ENCODE measurements around the gene CTPS2. TPM values are rescaled to one million over a fixed set of nuclear protein-coding genes. Genes with fewer than 3 reads are reported as not detected.

The CTPS2 gene
- total and polyA plus RNA-seq, 2 experiments from 2014 or later, result 10.4 to 35.5 TPM

DNA sequence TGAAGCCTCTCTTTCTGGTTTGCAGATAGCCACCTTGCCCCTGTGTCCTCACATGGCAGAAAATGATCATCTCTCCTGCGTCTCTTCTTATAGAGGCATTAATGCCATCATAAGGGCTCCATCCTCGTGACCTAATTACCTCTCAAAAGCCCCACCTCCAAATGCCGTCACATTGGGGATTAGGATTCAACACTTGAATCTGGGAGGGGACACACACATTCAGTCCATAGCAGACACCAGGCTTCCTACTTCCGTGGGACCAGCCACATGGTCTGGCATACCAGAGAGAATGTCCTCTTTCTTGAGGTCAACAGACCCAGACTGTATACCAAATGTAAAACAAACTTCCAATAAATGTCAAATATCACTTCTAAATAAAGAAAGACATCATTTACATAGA lies 144.8 kb downstream of the CTPS2 start:
- Histone ChIP-seq H3K4me3 (no peak overlapping the region), H3F3A (replicated peaks; ENCODE audit: low read depth) (no peaks in the 10 kb centered on the region), H3K4me2 (no peak overlapping the region), H4K20me1 (replicated peaks; ENCODE audit: insufficient read depth) (no peaks in the 10 kb centered on the region), H3K4me1 (ENCODE audit: insufficient read depth) (no peaks in the 10 kb centered on the region), H3K79me2 (replicated peaks; ENCODE audit: insufficient read depth) (no peaks in the 10 kb centered on the region), H2AFZ (no peak overlapping the region), H3K9me2 (ENCODE audit: insufficient read depth) (no peaks in the 10 kb centered on the region), H3K27me3 (ENCODE audit: insufficient read depth) (no peaks in the 10 kb centered on the region), H3K36me3 (ENCODE audit: insufficient read depth) (no peaks in the 10 kb centered on the region), H3K27ac (ENCODE audit: low read depth) (no peak overlapping the region)
- DNase-seq (ENCODE audit: low spot score), result no peak
- Mint-ChIP-seq H3K9me3 (no peaks in the 10 kb centered on the region), H3K27me3 (ENCODE audit: insufficient read depth, low read depth, poor library complexity) (peaks cover 2% of the 10 kb centered on the region), H3K27ac (no peak overlapping the region), H3K4me3 (no peak overlapping the region), H3K36me3 (ENCODE audit: low read depth) (no peaks in the 10 kb centered on the region; the same call in 2 of the 3 replicates), H3K4me1 (no peaks in the 10 kb centered on the region; the same call in 2 of the 3 replicates)
- no peak for ATAC-seq
- TF ChIP-seq, protein P1, sequence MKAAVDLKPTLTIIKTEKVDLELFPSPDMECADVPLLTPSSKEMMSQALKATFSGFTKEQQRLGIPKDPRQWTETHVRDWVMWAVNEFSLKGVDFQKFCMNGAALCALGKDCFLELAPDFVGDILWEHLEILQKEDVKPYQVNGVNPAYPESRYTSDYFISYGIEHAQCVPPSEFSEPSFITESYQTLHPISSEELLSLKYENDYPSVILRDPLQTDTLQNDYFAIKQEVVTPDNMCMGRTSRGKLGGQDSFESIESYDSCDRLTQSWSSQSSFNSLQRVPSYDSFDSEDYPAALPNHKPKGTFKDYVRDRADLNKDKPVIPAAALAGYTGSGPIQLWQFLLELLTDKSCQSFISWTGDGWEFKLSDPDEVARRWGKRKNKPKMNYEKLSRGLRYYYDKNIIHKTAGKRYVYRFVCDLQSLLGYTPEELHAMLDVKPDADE (IDR thresholded peaks at IDR 0.05), result no peak
- TF ChIP-seq ZNF114 (CRISPR knock-in tag; IDR thresholded peaks at IDR 0.05) (no peak), POLR2AphosphoS5 (IDR thresholded peaks at IDR 0.05; ENCODE audit: low read depth) (no peak), EZH2phosphoT487 (IDR thresholded peaks at IDR 0.05; ENCODE audit: unreplicated experiment) (no peak), STAT1 (IDR thresholded peaks at IDR 0.05; ENCODE audit: unreplicated experiment) (no peak)
- TF ChIP-seq, protein P2, sequence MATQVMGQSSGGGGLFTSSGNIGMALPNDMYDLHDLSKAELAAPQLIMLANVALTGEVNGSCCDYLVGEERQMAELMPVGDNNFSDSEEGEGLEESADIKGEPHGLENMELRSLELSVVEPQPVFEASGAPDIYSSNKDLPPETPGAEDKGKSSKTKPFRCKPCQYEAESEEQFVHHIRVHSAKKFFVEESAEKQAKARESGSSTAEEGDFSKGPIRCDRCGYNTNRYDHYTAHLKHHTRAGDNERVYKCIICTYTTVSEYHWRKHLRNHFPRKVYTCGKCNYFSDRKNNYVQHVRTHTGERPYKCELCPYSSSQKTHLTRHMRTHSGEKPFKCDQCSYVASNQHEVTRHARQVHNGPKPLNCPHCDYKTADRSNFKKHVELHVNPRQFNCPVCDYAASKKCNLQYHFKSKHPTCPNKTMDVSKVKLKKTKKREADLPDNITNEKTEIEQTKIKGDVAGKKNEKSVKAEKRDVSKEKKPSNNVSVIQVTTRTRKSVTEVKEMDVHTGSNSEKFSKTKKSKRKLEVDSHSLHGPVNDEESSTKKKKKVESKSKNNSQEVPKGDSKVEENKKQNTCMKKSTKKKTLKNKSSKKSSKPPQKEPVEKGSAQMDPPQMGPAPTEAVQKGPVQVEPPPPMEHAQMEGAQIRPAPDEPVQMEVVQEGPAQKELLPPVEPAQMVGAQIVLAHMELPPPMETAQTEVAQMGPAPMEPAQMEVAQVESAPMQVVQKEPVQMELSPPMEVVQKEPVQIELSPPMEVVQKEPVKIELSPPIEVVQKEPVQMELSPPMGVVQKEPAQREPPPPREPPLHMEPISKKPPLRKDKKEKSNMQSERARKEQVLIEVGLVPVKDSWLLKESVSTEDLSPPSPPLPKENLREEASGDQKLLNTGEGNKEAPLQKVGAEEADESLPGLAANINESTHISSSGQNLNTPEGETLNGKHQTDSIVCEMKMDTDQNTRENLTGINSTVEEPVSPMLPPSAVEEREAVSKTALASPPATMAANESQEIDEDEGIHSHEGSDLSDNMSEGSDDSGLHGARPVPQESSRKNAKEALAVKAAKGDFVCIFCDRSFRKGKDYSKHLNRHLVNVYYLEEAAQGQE (IDR thresholded peaks at IDR 0.05; ENCODE audit: unreplicated experiment), result no peak

DNA sequence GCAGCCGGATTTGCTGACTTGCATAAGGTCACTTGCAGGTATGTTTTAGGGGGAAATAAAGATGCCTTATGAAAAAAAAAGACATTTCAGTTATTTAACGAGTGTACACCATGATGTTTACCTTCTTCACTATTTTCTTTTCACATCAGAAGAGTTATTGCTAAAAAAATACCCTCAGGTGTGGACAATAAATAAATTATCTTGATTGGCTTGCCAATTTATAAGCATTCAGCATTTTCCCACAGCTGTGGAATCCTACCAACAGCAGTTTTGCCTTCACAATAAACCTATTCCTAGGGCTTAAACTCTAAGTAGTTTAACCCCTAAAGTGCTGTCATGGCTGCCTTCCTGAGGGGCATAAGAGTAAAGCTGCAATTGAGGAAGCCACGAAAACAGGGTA lies 145.9 kb downstream of the CTPS2 start:
- no peak for ATAC-seq
- H3K36me3 ChIP-seq (ENCODE audit: insufficient read depth), result no peaks in the 10 kb centered on the region
- H3K4me1 ChIP-seq (ENCODE audit: insufficient read depth), result no peaks in the 10 kb centered on the region
- no peaks in the 10 kb centered on the region for H3F3A ChIP-seq (replicated peaks; ENCODE audit: low read depth)
- H3K4me3 ChIP-seq, result no peak overlapping the region
- Mint-ChIP-seq H3K4me3 (no peak overlapping the region), H3K27me3 (ENCODE audit: insufficient read depth, low read depth, poor library complexity) (no peaks in the 10 kb centered on the region), H3K27ac (no peak overlapping the region), H3K4me1 (no peaks in the 10 kb centered on the region), H3K9me3 (no peaks in the 10 kb centered on the region), H3K36me3 (ENCODE audit: low read depth) (no peaks in the 10 kb centered on the region; the same call in 2 of the 3 replicates)
- no peaks in the 10 kb centered on the region for H3K79me2 ChIP-seq (replicated peaks; ENCODE audit: insufficient read depth)
- H2AFZ ChIP-seq, result no peak overlapping the region
- DNase-seq (ENCODE audit: low spot score), result no peak
- no peaks in the 10 kb centered on the region for H3K9me2 ChIP-seq (ENCODE audit: insufficient read depth)
- H4K20me1 ChIP-seq (replicated peaks; ENCODE audit: insufficient read depth), result no peaks in the 10 kb centered on the region
- H3K27me3 ChIP-seq (ENCODE audit: insufficient read depth), result no peaks in the 10 kb centered on the region
- H3K4me2 ChIP-seq, result no peak overlapping the region
- TF ChIP-seq CREB1 (CRISPR knock-in tag; IDR thresholded peaks at IDR 0.05; ENCODE audit: low read depth), result no peak
- H3K27ac ChIP-seq (ENCODE audit: low read depth), result no peak overlapping the region
